ENCODE measurements around the gene PSMB9. TPM values are rescaled to one million over a fixed set of nuclear protein-coding genes. Genes with fewer than 3 reads are reported as not detected.

The PSMB9 gene
- total and polyA plus RNA-seq, 2 experiments from 2014 or later, result 5.1 to 12.3 TPM

DNA sequence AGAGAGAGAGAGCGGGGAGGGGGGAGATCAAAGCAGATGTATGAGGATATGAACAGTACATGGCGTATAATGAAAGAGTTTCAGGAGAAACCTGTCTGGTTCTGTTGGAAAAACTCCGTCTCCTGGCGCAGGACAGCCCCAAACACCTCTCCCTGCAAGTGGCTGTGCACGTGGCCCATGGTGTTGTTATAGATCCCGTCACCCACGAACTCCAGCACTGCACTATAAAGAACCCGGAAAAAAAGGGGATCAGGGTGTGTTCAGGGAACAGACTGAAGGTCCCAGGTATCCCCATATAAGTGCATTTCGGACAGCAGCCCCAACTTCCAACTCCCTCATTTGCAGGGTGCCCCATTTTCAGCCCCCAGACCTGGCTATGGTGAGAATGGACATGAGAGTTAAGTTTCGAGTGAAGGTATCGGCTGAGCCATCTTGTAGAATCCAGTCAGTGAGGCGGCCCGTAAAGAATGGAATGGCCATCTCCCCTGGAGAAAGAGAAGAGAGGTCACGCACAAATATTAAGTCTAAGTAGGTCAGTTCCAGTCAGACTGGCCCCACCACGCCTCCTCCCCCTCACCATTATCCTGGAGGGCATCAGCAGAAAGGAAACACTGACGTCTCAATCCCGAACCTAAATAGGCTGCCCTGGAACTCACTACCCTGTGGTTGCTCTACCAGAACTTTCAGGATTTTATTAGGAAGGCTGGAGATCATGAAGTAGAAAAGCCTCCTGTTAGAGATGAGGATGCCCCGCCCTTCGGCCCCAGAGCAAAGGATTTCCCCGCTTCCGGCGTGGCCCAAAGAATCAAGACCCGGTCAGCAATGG, 1.8 kb upstream of the PSMB9 start:
- Histone ChIP-seq H3F3A (ENCODE audit: insufficient read depth) (peaks cover 16% of the 10 kb centered on the region), H3K79me2 (ENCODE audit: insufficient read depth) (peaks cover 18% of the 10 kb centered on the region; the same call in 1 of the 2 replicates), H3K36me3 (ENCODE audit: low read depth) (peaks cover 8% of the 10 kb centered on the region; the same call in 1 of the 2 replicates), H4K20me1 (ENCODE audit: insufficient read depth) (no peaks in the 10 kb centered on the region), H3K9me3 (ENCODE audit: low read depth) (no peaks in the 10 kb centered on the region), H3K4me3 (peak overlapping the region; percentile 97), H3K27me3 (replicated peaks; ENCODE audit: insufficient read depth) (no peaks in the 10 kb centered on the region), H3K4me1 (ENCODE audit: insufficient read depth) (peaks cover 5% of the 10 kb centered on the region; the same call in 1 of the 2 replicates), H2AFZ (peak overlapping the region; percentile 97), H3K9ac (peak overlapping the region; percentile 80), H3K4me2 (ENCODE audit: unreplicated experiment) (peak overlapping the region; percentile 89), H3K27ac (peak overlapping the region; percentile 89), H3K9me2 (ENCODE audit: insufficient read depth) (no peaks in the 10 kb centered on the region)
- 50 to 53% methylated on average over 23 of the region's 23 CpGs for WGBS, 2 experiments (ENCODE audit: low coverage in 1 of 2, low lambda C conversion rate in 2 of 2, missing lambda C conversion rate in 2 of 2)
- TF ChIP-seq EZH2phosphoT487 (IDR thresholded peaks at IDR 0.05; ENCODE audit: insufficient read depth, low read depth), result no peak
- no peak for TF ChIP-seq EZH2 (IDR thresholded peaks at IDR 0.05; ENCODE audit: insufficient read depth, poor library complexity, severe bottlenecking)
- in situ Hi-C loops (cut with MboI), result no loop called here
- DNase-seq, result peak; percentile 59

- DNase-seq, result peak; percentile 67
- in situ Hi-C loops (cut with MboI), result no loop called here
Observed at GRCh38 chr6:32852844-32853540, 1.0 kb upstream of the PSMB9 start.

DNA sequence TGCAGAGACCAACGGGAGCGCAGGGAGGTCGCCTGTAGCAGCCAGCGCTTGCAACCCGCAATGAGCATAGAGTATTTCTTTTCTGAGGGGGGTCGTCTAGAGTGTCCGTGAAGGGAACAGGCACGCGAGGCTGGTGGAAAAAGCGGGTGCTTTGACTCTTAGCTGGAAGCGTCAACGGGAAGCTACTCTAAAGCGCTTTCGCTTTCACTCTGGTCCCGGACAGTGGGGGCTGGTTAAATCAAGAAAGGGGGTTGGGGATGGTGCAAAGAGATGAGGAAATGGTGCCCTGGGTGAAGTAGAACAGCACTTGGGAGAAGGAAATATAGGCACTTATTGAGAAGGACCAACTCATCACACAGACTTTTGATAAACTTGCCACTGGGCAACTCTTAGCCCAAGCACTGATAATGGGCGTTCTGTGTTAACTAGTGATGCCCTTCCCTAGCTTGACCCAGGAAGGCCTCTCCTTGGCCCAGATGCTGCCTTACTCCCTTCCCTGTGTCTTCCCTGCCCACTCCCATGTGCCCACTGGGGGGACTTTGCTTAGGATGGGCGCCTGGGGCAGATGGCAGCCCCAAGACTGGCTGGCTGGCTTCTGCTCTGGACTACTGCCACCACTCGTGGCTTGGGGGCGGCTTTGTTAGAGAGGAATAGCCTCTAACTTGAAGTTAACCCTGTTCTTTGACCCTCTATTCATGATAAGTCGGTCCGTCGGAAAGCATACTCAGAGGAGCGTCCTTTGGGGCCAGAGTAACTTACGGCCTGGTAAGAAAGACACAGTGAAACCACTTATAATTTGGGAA, 585 bp downstream of the PSMB9 start:
- 18 to 24% methylated on average over 23 to 24 of the region's 24 CpGs for WGBS, 2 experiments (ENCODE audit: low coverage in 1 of 2, low lambda C conversion rate in 2 of 2, missing lambda C conversion rate in 2 of 2)

More at GRCh38 chr6:32852844-32853540, 1.0 kb upstream of the PSMB9 start:
- Histone ChIP-seq H3K36me3 (ENCODE audit: low read depth) (peaks cover 4% of the 10 kb centered on the region; the same call in 1 of the 2 replicates), H3K4me2 (ENCODE audit: unreplicated experiment) (peak overlapping the region; percentile 89), H3K27me3 (replicated peaks; ENCODE audit: insufficient read depth) (no peaks in the 10 kb centered on the region), H3K79me2 (ENCODE audit: insufficient read depth) (peaks cover 18% of the 10 kb centered on the region; the same call in 1 of the 2 replicates), H2AFZ (peak overlapping the region; percentile 97), H3K4me1 (ENCODE audit: insufficient read depth) (peaks cover 5% of the 10 kb centered on the region; the same call in 1 of the 2 replicates), H4K20me1 (ENCODE audit: insufficient read depth) (no peaks in the 10 kb centered on the region), H3K9me3 (ENCODE audit: low read depth) (no peaks in the 10 kb centered on the region), H3F3A (ENCODE audit: insufficient read depth) (peaks cover 16% of the 10 kb centered on the region), H3K9me2 (ENCODE audit: insufficient read depth) (no peaks in the 10 kb centered on the region), H3K4me3 (peak overlapping the region; percentile 97), H3K27ac (peak overlapping the region; percentile 89), H3K9ac (peak overlapping the region; percentile 80)
- TF ChIP-seq EZH2phosphoT487 (IDR thresholded peaks at IDR 0.05; ENCODE audit: insufficient read depth, low read depth) (no peak), EZH2 (IDR thresholded peaks at IDR 0.05; ENCODE audit: insufficient read depth, poor library complexity, severe bottlenecking) (no peak)
- WGBS, 2 experiments (ENCODE audit: low coverage in 1 of 2, low lambda C conversion rate in 2 of 2, missing lambda C conversion rate in 2 of 2), result 1 to 2% methylated on average over 29 to 38 of the region's 41 CpGs

More for the DNA sequence above, 585 bp downstream of the PSMB9 start:
- peak; percentile 71 for DNase-seq
- Histone ChIP-seq H3K36me3 (ENCODE audit: low read depth) (peaks cover 4% of the 10 kb centered on the region; the same call in 1 of the 2 replicates), H3K9me2 (ENCODE audit: insufficient read depth) (no peaks in the 10 kb centered on the region), H2AFZ (peak overlapping the region; percentile 97), H3K27ac (peak overlapping the region; percentile 89), H3K79me2 (ENCODE audit: insufficient read depth) (peaks cover 18% of the 10 kb centered on the region; the same call in 1 of the 2 replicates), H3K4me1 (ENCODE audit: insufficient read depth) (peaks cover 5% of the 10 kb centered on the region; the same call in 1 of the 2 replicates), H3K27me3 (replicated peaks; ENCODE audit: insufficient read depth) (no peaks in the 10 kb centered on the region), H4K20me1 (ENCODE audit: insufficient read depth) (no peaks in the 10 kb centered on the region), H3F3A (ENCODE audit: insufficient read depth) (peaks cover 16% of the 10 kb centered on the region), H3K9ac (peak overlapping the region; percentile 80), H3K9me3 (ENCODE audit: low read depth) (no peaks in the 10 kb centered on the region), H3K4me2 (ENCODE audit: unreplicated experiment) (peak overlapping the region; percentile 89), H3K4me3 (peak overlapping the region; percentile 97)
- TF ChIP-seq EZH2 (IDR thresholded peaks at IDR 0.05; ENCODE audit: insufficient read depth, poor library complexity, severe bottlenecking) (no peak), EZH2phosphoT487 (IDR thresholded peaks at IDR 0.05; ENCODE audit: insufficient read depth, low read depth) (no peak)
- in situ Hi-C loops (cut with MboI), result no loop called here

All from GM23248 (cell line).